ENCODE results near the gene ETS2. TPM values are rescaled to one million over a fixed set of nuclear protein-coding genes. Genes with fewer than 3 reads are reported as not detected.

Gene ETS2
- total RNA-seq, 1 experiment from 2014 or later, result 20.4 TPM

DNA sequence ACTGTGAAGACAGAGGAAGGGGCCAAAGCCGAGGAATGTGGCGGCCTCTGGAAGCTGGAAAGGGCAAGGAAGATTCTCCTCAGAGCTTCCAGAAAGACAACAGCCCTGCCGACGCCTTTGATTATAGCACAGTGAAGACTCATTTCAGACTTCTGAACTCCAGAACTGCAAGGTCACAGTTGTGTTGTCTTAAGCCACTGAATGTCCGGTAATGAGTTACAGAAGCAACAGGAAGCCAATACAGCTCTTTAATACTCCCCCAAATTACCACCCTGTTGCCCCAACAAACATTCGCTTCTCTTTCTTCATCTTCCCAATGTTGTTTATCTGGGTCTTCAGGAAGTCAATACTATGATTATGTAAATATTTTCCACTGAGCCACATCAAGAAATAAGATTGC lies 44.0 kb downstream of the ETS2 start:
- Histone ChIP-seq H3K36me3 (ENCODE audit: control insufficient read depth, insufficient read depth, low read length) (no peaks in the 10 kb centered on the region), H3K4me1 (no peaks in the 10 kb centered on the region), H3K27me3 (replicated peaks; ENCODE audit: control insufficient read depth, insufficient read depth, low read length) (no peaks in the 10 kb centered on the region), H3K4me3 (ENCODE audit: low read depth, low read length) (no peak overlapping the region), H3K9me3 (no peaks in the 10 kb centered on the region)
- H3K4me3 Mint-ChIP-seq (ENCODE audit: unreplicated experiment), result no peak overlapping the region
- no peaks in the 10 kb centered on the region for H3K9me3 Mint-ChIP-seq (ENCODE audit: unreplicated experiment)
- ChIA-PET POLR2A (no interaction called here), CTCF (no interaction called here)
- no TSS peak for BruUV-seq (replicated peaks)
- intact Hi-C loops (cut with micrococcal nuclease; ENCODE audit: unreplicated experiment), result no loop called here
- H3K4me1 Mint-ChIP-seq (ENCODE audit: low read depth, unreplicated experiment), result no peaks in the 10 kb centered on the region
- no peak for DNase-seq
- H3K27me3 Mint-ChIP-seq (ENCODE audit: insufficient read depth, unreplicated experiment), result no peaks in the 10 kb centered on the region
- TF ChIP-seq, protein P1, sequence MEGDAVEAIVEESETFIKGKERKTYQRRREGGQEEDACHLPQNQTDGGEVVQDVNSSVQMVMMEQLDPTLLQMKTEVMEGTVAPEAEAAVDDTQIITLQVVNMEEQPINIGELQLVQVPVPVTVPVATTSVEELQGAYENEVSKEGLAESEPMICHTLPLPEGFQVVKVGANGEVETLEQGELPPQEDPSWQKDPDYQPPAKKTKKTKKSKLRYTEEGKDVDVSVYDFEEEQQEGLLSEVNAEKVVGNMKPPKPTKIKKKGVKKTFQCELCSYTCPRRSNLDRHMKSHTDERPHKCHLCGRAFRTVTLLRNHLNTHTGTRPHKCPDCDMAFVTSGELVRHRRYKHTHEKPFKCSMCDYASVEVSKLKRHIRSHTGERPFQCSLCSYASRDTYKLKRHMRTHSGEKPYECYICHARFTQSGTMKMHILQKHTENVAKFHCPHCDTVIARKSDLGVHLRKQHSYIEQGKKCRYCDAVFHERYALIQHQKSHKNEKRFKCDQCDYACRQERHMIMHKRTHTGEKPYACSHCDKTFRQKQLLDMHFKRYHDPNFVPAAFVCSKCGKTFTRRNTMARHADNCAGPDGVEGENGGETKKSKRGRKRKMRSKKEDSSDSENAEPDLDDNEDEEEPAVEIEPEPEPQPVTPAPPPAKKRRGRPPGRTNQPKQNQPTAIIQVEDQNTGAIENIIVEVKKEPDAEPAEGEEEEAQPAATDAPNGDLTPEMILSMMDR (IDR thresholded peaks at IDR 0.05; ENCODE audit: insufficient read depth in 1 of 2, low read depth in 1 of 2, low read length in 1 of 2, severe bottlenecking in 1 of 2, unreplicated experiment in 1 of 2), result no peak
- no peaks in the 10 kb centered on the region for H3K36me3 Mint-ChIP-seq (ENCODE audit: insufficient read depth, unreplicated experiment)
- H3K27ac Mint-ChIP-seq (ENCODE audit: unreplicated experiment), result no peak overlapping the region

DNA sequence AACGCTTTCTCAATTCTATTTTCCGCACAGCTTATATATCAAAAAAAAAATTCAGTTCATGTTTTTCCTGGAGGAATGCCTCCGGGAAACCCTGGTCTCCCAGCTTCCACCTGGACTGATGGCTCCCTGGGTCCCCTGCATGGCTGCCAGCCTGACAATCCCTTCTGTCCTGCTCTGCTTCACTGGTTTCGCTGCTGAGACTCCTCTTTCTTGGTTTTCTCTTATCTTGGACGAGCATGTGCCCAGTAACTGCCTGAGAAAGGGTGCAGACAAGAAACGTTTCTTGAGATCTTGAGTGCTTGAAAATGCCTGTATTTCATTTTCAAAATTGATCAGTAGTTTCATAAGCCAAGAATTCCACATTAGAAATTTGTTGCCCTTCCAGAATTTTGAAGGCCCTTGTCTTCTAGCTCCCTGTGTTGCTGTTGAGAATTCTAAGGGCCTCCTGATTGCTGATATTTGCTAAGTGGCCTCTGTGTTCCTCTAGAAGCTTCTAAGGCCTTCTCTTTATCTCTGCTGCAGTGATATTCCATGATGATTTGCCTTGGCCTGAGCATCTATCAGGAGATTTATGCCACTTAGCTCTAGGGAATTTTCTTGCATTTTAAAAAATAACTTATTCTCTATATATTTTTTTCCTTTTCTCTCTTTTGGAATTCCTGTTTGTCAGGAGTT lies 44.7 kb downstream of the ETS2 start:
- Histone ChIP-seq H3K9me3 (no peaks in the 10 kb centered on the region), H3K36me3 (ENCODE audit: control insufficient read depth, insufficient read depth, low read length) (no peaks in the 10 kb centered on the region), H3K4me3 (ENCODE audit: low read depth, low read length) (no peak overlapping the region), H3K27me3 (replicated peaks; ENCODE audit: control insufficient read depth, insufficient read depth, low read length) (no peaks in the 10 kb centered on the region), H3K4me1 (no peaks in the 10 kb centered on the region)
- no peak for DNase-seq
- ChIA-PET POLR2A (no interaction called here), CTCF (no interaction called here)
- BruUV-seq (replicated peaks), result no TSS peak
- Mint-ChIP-seq H3K4me3 (ENCODE audit: unreplicated experiment) (no peak overlapping the region), H3K4me1 (ENCODE audit: low read depth, unreplicated experiment) (no peaks in the 10 kb centered on the region), H3K27ac (ENCODE audit: unreplicated experiment) (no peak overlapping the region), H3K9me3 (ENCODE audit: unreplicated experiment) (no peaks in the 10 kb centered on the region), H3K36me3 (ENCODE audit: insufficient read depth, unreplicated experiment) (no peaks in the 10 kb centered on the region), H3K27me3 (ENCODE audit: insufficient read depth, unreplicated experiment) (no peaks in the 10 kb centered on the region)
- intact Hi-C loops (cut with micrococcal nuclease; ENCODE audit: unreplicated experiment), result no loop called here
- TF ChIP-seq, protein P1 (IDR thresholded peaks at IDR 0.05; ENCODE audit: insufficient read depth in 1 of 2, low read depth in 1 of 2, low read length in 1 of 2, severe bottlenecking in 1 of 2, unreplicated experiment in 1 of 2), result no peak

DNA sequence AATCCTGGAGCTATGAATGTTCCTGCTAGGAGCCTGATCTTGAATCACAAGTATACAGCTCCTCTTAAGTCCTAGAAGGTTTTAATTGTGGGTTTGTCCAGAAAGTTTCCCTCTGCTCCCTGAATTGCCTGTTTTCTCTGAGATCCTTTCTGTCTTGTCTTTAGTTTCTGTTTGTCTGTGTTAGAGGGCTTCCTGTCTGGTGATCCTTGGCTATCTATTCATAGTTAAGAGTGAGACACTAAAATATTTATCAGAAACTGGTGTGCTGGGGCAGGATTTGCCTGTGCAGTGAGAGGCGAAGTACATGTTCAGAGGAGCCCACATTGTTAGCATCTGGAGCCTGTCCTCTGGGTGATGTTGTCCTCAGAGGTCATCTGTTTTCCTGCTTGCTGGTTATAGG lies 45.4 kb downstream of the ETS2 start:
- no peaks in the 10 kb centered on the region for H3K27me3 ChIP-seq (replicated peaks; ENCODE audit: control insufficient read depth, insufficient read depth, low read length)

More for the DNA sequence above, 45.4 kb downstream of the ETS2 start:
- H3K4me3 Mint-ChIP-seq (ENCODE audit: unreplicated experiment), result no peak overlapping the region
- no peak for DNase-seq
- no peaks in the 10 kb centered on the region for H3K27me3 Mint-ChIP-seq (ENCODE audit: insufficient read depth, unreplicated experiment)
- H3K9me3 Mint-ChIP-seq (ENCODE audit: unreplicated experiment), result no peaks in the 10 kb centered on the region
- ChIA-PET POLR2A (no interaction called here), CTCF (no interaction called here)
- H3K4me1 ChIP-seq, result no peaks in the 10 kb centered on the region
- H3K27ac Mint-ChIP-seq (ENCODE audit: unreplicated experiment), result no peak overlapping the region
- no peaks in the 10 kb centered on the region for H3K36me3 Mint-ChIP-seq (ENCODE audit: insufficient read depth, unreplicated experiment)
- intact Hi-C loops (cut with micrococcal nuclease; ENCODE audit: unreplicated experiment), result no loop called here
- BruUV-seq (replicated peaks), result no TSS peak
- no peaks in the 10 kb centered on the region for H3K36me3 ChIP-seq (ENCODE audit: control insufficient read depth, insufficient read depth, low read length)
- no peak overlapping the region for H3K4me3 ChIP-seq (ENCODE audit: low read depth, low read length)
- no peaks in the 10 kb centered on the region for H3K9me3 ChIP-seq
- TF ChIP-seq, protein P1 (IDR thresholded peaks at IDR 0.05; ENCODE audit: insufficient read depth in 1 of 2, low read depth in 1 of 2, low read length in 1 of 2, severe bottlenecking in 1 of 2, unreplicated experiment in 1 of 2), result no peak
- no peaks in the 10 kb centered on the region for H3K4me1 Mint-ChIP-seq (ENCODE audit: low read depth, unreplicated experiment)

Data from Caco-2 (cell line).